ENCODE measurements around the gene ELFN1. TPM values are rescaled to one million over a fixed set of nuclear protein-coding genes. Genes with fewer than 3 reads are reported as not detected.

The ELFN1 gene
- total and polyA plus RNA-seq, 5 donors from 2014 or later: not detected

- Mint-ChIP-seq H3K36me3 (no peaks in the 10 kb centered on the region), H3K4me1 (peaks cover 0 to 30% (median 7%) of the 10 kb centered on the region in 4 donors), H3K9me3 (no peaks in the 10 kb centered on the region), H3K27me3 (no peaks in the 10 kb centered on the region), H3K4me3 (peak overlapping the region in 2 of 4 donors; percentile 24 to 52), H3K27ac (peak overlapping the region in 1 of 3 donors; percentile 66)
- H3K27me3 ChIP-seq (ENCODE audit: control insufficient read depth, insufficient read depth, low read length): no peaks in the 10 kb centered on the region
- no peak overlapping the region for H3K4me3 ChIP-seq (ENCODE audit: low read depth, low read length)
- H3K4me1 ChIP-seq (ENCODE audit: control insufficient read depth, insufficient read depth, low read length, poor library complexity, severe bottlenecking): peaks cover 23% of the 10 kb centered on the region
- DNase-seq (peak in 1 of 3 donors; percentile 56), ATAC-seq (ENCODE audit: low read depth in 2 of 2) (peak in 1 of 2 donors; percentile 13)
- no peak overlapping the region for H3K27ac ChIP-seq (ENCODE audit: insufficient read depth, low read length, poor library complexity, severe bottlenecking)
- H3K36me3 ChIP-seq (ENCODE audit: control insufficient read depth, insufficient read depth, low read length): no peaks in the 10 kb centered on the region
- no peaks in the 10 kb centered on the region for H3K9me3 ChIP-seq (ENCODE audit: control insufficient read depth in 2 of 2, low read length in 2 of 2)
These were observed 71.9 kb downstream of the ELFN1 start for GRCh38 chr7:1741751-1742554.

- Mint-ChIP-seq H3K36me3 (no peaks in the 10 kb centered on the region), H3K27ac (peak overlapping the region in 1 of 3 donors; percentile 92), H3K27me3 (peaks cover 1% of the 10 kb centered on the region), H3K4me3 (peak overlapping the region in 2 of 4 donors; percentile 36 to 74), H3K9me3 (no peaks in the 10 kb centered on the region), H3K4me1 (peaks cover 0 to 30% (median 7%) of the 10 kb centered on the region in 4 donors)
- Histone ChIP-seq H3K4me1 (ENCODE audit: control insufficient read depth, insufficient read depth, low read length, poor library complexity, severe bottlenecking) (peaks cover 23% of the 10 kb centered on the region), H3K9me3 (ENCODE audit: control insufficient read depth in 2 of 2, low read length in 2 of 2) (no peaks in the 10 kb centered on the region), H3K4me3 (ENCODE audit: low read depth, low read length) (no peak overlapping the region), H3K27ac (ENCODE audit: insufficient read depth, low read length, poor library complexity, severe bottlenecking) (no peak overlapping the region), H3K27me3 (ENCODE audit: control insufficient read depth, insufficient read depth, low read length) (no peaks in the 10 kb centered on the region), H3K36me3 (ENCODE audit: control insufficient read depth, insufficient read depth, low read length) (no peaks in the 10 kb centered on the region)
- ATAC-seq (ENCODE audit: low read depth in 2 of 2) (peak in 1 of 2 donors; percentile 43), DNase-seq (peak in 2 of 3 donors; percentile 34 to 35)
These were observed 72.7 kb downstream of the ELFN1 start for GRCh38 chr7:1742555-1743303.

DNA sequence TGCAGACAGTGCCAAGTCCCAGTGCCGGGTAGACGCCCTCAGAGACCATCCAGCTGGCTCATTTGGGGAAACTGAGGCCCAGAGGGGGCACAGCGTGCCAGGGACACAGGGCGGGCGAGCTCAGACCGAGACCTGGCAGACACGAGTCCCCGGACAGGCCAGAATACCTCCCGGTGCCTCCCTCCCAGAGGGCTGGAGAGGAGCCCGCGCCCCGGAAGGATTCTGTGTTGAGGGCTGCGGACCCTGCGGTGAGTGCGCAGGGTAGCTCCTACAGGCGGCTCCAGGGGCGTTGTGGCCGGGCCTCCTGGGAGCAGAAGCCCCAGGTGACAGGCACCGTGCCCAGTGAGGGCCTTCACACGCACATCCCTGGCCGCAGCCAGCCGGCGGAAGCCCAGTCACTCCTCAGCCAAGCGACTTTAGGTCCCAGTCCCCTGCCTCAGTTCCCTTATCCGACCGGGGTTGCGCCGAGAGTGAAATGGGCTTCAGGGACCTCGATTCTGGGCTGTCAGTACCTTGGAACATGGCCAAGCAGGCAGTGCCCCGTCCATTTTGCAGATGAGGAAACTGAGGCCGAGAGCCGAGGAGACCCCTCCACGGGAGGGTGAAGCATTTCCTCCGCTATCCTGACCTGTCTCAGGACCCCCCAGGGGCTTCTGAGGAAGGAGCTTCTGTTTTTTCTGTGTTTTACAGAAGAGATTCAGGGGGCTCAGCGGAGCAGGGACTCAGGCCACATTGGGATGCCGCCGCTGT is 73.6 kb downstream of the ELFN1 start:
- DNase-seq: no peak
- Histone ChIP-seq H3K4me3 (ENCODE audit: low read depth, low read length) (no peak overlapping the region), H3K4me1 (ENCODE audit: control insufficient read depth, insufficient read depth, low read length, poor library complexity, severe bottlenecking) (peaks cover 23% of the 10 kb centered on the region), H3K9me3 (ENCODE audit: control insufficient read depth in 2 of 2, low read length in 2 of 2) (no peaks in the 10 kb centered on the region), H3K36me3 (ENCODE audit: control insufficient read depth, insufficient read depth, low read length) (no peaks in the 10 kb centered on the region), H3K27ac (ENCODE audit: insufficient read depth, low read length, poor library complexity, severe bottlenecking) (no peak overlapping the region), H3K27me3 (ENCODE audit: control insufficient read depth, insufficient read depth, low read length) (no peaks in the 10 kb centered on the region)
- Mint-ChIP-seq H3K27ac (no peak overlapping the region), H3K4me1 (peaks cover 0 to 23% (median 5%) of the 10 kb centered on the region in 4 donors), H3K36me3 (no peaks in the 10 kb centered on the region), H3K9me3 (no peaks in the 10 kb centered on the region), H3K27me3 (peaks cover 4% of the 10 kb centered on the region), H3K4me3 (no peak overlapping the region)
- no peak for ATAC-seq (ENCODE audit: low read depth in 2 of 2)

DNA sequence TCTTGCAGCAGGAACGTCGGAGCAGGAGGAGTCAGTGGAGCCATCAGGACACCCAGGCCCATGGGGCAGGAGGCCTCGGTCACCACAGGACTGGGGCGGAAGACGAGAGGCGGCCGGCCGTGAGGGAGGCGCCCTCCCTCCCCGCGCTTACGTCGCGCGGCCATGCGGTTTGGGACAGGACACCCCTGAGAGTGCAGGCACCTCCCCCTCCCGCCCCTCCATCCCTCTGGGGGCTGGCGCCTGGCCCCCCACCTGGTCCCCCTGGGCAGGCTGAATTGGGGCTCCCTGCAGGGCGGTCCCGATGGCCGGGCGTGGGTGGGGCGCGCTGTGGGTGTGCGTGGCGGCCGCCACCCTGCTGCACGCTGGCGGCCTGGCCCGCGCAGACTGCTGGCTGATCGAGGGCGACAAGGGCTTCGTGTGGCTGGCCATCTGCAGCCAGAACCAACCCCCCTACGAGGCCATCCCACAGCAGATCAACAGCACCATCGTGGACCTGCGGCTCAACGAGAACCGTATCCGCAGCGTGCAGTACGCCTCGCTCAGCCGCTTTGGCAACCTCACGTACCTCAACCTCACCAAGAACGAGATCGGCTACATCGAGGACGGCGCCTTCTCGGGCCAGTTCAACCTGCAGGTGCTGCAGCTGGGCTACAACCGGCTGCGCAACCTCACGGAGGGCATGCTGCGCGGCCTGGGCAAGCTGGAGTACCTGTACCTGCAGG is 74.4 kb downstream of the ELFN1 start:
- no peaks in the 10 kb centered on the region for H3K27me3 ChIP-seq (ENCODE audit: control insufficient read depth, insufficient read depth, low read length)
- Mint-ChIP-seq H3K9me3 (no peaks in the 10 kb centered on the region), H3K36me3 (no peaks in the 10 kb centered on the region), H3K4me1 (peaks cover 0 to 16% (median 1%) of the 10 kb centered on the region in 4 donors), H3K27ac (no peak overlapping the region), H3K27me3 (peaks cover 4% of the 10 kb centered on the region), H3K4me3 (no peak overlapping the region)
- peaks cover 23% of the 10 kb centered on the region for H3K4me1 ChIP-seq (ENCODE audit: control insufficient read depth, insufficient read depth, low read length, poor library complexity, severe bottlenecking)
- ATAC-seq (ENCODE audit: low read depth in 2 of 2): no peak
- no peak overlapping the region for H3K27ac ChIP-seq (ENCODE audit: insufficient read depth, low read length, poor library complexity, severe bottlenecking)
- no peak overlapping the region for H3K4me3 ChIP-seq (ENCODE audit: low read depth, low read length)
- DNase-seq: no peak
- H3K9me3 ChIP-seq (ENCODE audit: control insufficient read depth in 2 of 2, low read length in 2 of 2): no peaks in the 10 kb centered on the region
- no peaks in the 10 kb centered on the region for H3K36me3 ChIP-seq (ENCODE audit: control insufficient read depth, insufficient read depth, low read length)

DNA sequence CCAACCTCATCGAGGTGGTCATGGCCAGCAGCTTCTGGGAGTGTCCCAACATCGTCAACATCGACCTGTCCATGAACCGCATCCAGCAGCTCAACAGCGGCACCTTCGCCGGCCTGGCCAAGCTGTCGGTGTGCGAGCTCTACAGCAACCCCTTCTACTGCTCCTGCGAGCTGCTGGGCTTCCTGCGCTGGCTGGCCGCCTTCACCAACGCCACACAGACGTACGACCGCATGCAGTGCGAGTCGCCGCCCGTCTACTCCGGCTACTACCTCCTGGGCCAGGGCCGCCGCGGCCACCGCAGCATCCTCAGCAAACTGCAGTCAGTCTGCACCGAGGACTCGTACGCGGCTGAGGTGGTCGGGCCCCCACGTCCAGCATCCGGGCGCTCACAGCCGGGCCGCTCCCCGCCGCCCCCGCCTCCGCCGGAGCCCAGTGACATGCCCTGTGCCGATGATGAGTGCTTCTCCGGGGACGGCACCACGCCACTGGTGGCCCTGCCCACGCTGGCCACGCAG is 75.0 kb downstream of the ELFN1 start:
- Mint-ChIP-seq H3K27ac (no peak overlapping the region), H3K27me3 (peaks cover 4% of the 10 kb centered on the region), H3K36me3 (no peaks in the 10 kb centered on the region), H3K4me3 (no peak overlapping the region), H3K9me3 (no peaks in the 10 kb centered on the region), H3K4me1 (peaks cover 0 to 15% (median 1%) of the 10 kb centered on the region in 4 donors)
- H3K9me3 ChIP-seq (ENCODE audit: control insufficient read depth in 2 of 2, low read length in 2 of 2): no peaks in the 10 kb centered on the region
- no peaks in the 10 kb centered on the region for H3K27me3 ChIP-seq (ENCODE audit: control insufficient read depth, insufficient read depth, low read length)
- H3K36me3 ChIP-seq (ENCODE audit: control insufficient read depth, insufficient read depth, low read length): no peaks in the 10 kb centered on the region
- peaks cover 23% of the 10 kb centered on the region for H3K4me1 ChIP-seq (ENCODE audit: control insufficient read depth, insufficient read depth, low read length, poor library complexity, severe bottlenecking)
- H3K4me3 ChIP-seq (ENCODE audit: low read depth, low read length): no peak overlapping the region
- ATAC-seq (ENCODE audit: low read depth in 2 of 2) (no peak), DNase-seq (no peak)
- no peak overlapping the region for H3K27ac ChIP-seq (ENCODE audit: insufficient read depth, low read length, poor library complexity, severe bottlenecking)

GRCh38 chr7:1745576-1746490 is 75.8 kb downstream of the ELFN1 start:
- no peak overlapping the region for H3K27ac ChIP-seq (ENCODE audit: insufficient read depth, low read length, poor library complexity, severe bottlenecking)
- H3K27me3 ChIP-seq (ENCODE audit: control insufficient read depth, insufficient read depth, low read length): no peaks in the 10 kb centered on the region
- no peak overlapping the region for H3K4me3 ChIP-seq (ENCODE audit: low read depth, low read length)
- DNase-seq (no peak), ATAC-seq (ENCODE audit: low read depth in 2 of 2) (no peak)
- Mint-ChIP-seq H3K9me3 (no peaks in the 10 kb centered on the region), H3K4me1 (peaks cover 0 to 15% (median 1%) of the 10 kb centered on the region in 4 donors), H3K27me3 (peaks cover 4% of the 10 kb centered on the region), H3K27ac (no peak overlapping the region), H3K4me3 (no peak overlapping the region), H3K36me3 (no peaks in the 10 kb centered on the region)
- H3K36me3 ChIP-seq (ENCODE audit: control insufficient read depth, insufficient read depth, low read length): no peaks in the 10 kb centered on the region
- H3K9me3 ChIP-seq (ENCODE audit: control insufficient read depth in 2 of 2, low read length in 2 of 2): no peaks in the 10 kb centered on the region
- H3K4me1 ChIP-seq (ENCODE audit: control insufficient read depth, insufficient read depth, low read length, poor library complexity, severe bottlenecking): peaks cover 23% of the 10 kb centered on the region
